ENCODE data around the gene FAM181A. TPM values are rescaled to one million over a fixed set of nuclear protein-coding genes. Genes with fewer than 3 reads are reported as not detected.

FAM181A gene
- total and polyA plus RNA-seq, 2 of the 4 experiments (the other 2 are of a cell fraction), result not detected

- ChIA-PET CTCF (no interaction called here), POLR2A (ENCODE audit: unreplicated experiment) (no interaction called here)
- H2BK15ac ChIP-seq (ENCODE audit: low read depth, low read length), result no peak overlapping the region
- intact Hi-C loops (cut with micrococcal nuclease) (no loop called here), in situ Hi-C loops (cut with MboI; ENCODE audit: low sequenced_read_pairs) (no loop called here), dilution Hi-C loops (cut with HindIII; ENCODE audit: low sequenced_read_pairs, unreplicated experiment) (no loop called here)
- no peak overlapping the region for H2AFZ ChIP-seq (replicated peaks; ENCODE audit: low read length, poor library complexity)
- no peak overlapping the region for H2BK120ac ChIP-seq (ENCODE audit: low read depth, low read length)
- H2AK9ac ChIP-seq (replicated peaks; ENCODE audit: low read depth, low read length, poor library complexity), result no peak overlapping the region
- WGBS, 2 experiments (ENCODE audit: extremely low coverage in 2 of 2, insufficient read length in 1 of 2), result no CpG with 5 or more reads among the region's 6 CpGs
- H3K27ac ChIP-seq (ENCODE audit: insufficient read depth, low read length), result no peak overlapping the region
- no TSS peak for BruUV-seq (replicated peaks)
- H3K23ac ChIP-seq (ENCODE audit: low read depth, low read length), result no peak overlapping the region
- peaks cover 7% of the 10 kb centered on the region for H3K4me1 ChIP-seq (ENCODE audit: control insufficient read depth, insufficient read depth, low read length)
- no peak overlapping the region for H2AK5ac ChIP-seq (ENCODE audit: low read depth, low read length)
- no peak overlapping the region for H3K14ac ChIP-seq (replicated peaks; ENCODE audit: low read depth, low read length)
- no peaks in the 10 kb centered on the region for H3K36me3 ChIP-seq (ENCODE audit: control insufficient read depth, insufficient read depth, low read length)
- H4K91ac ChIP-seq (ENCODE audit: insufficient read depth, low read depth, low read length), result no peak overlapping the region
- H3K9me1 ChIP-seq (ENCODE audit: insufficient read depth, low read length), result peaks cover 7% of the 10 kb centered on the region; the same call in 1 of the 2 replicates
- H3K4ac ChIP-seq (ENCODE audit: low read depth, low read length), result no peak overlapping the region
- no peak overlapping the region for H4K8ac ChIP-seq (ENCODE audit: low read depth in 2 of 2, low read length in 2 of 2)
- H3K56ac ChIP-seq (ENCODE audit: extremely low read depth, insufficient read depth, low read length), result no peak overlapping the region
- TF ChIP-seq SMC3 (IDR thresholded peaks at IDR 0.05; ENCODE audit: low read depth, low read length), result no peak
- TF ChIP-seq MAZ (IDR thresholded peaks at IDR 0.05; ENCODE audit: borderline replicate concordance, low read depth, low read length), result no peak
- TF ChIP-seq ELK1 (IDR thresholded peaks at IDR 0.05; ENCODE audit: borderline replicate concordance, low read depth, low read length), result no peak
- no peak for TF ChIP-seq USF2 (IDR thresholded peaks at IDR 0.05; ENCODE audit: low read depth, low read length)
- no peak for TF ChIP-seq RFX5 (IDR thresholded peaks at IDR 0.05; ENCODE audit: low read depth, low read length)
- no peak for TF ChIP-seq CTCF (conservative IDR thresholded peaks at IDR 0.05; ENCODE audit: low read depth, low read length)
- no peak for TF ChIP-seq CEBPB (IDR thresholded peaks at IDR 0.05; ENCODE audit: low read depth, low read length)
- TF ChIP-seq CHD1 (IDR thresholded peaks at IDR 0.05; ENCODE audit: low read depth, low read length), result no peak
- H4K5ac ChIP-seq (ENCODE audit: low read depth, low read length), result no peak overlapping the region
- no peak for DNase-seq
- no peak overlapping the region for H2BK20ac ChIP-seq (ENCODE audit: low read depth, low read length)
- H3K4me2 ChIP-seq (ENCODE audit: low read depth, low read length), result no peak overlapping the region
- H2BK5ac ChIP-seq (ENCODE audit: low read depth, low read length, poor library complexity, severe bottlenecking), result no peak overlapping the region
- H3K9ac ChIP-seq (ENCODE audit: low read depth, low read length), result no peak overlapping the region
- no peaks in the 10 kb centered on the region for H3K79me1 ChIP-seq (ENCODE audit: low read depth in 1 of 2, low read length in 2 of 2)
- H4K20me1 ChIP-seq (ENCODE audit: insufficient read depth, low read length), result no peaks in the 10 kb centered on the region
- H3K4me3 ChIP-seq (ENCODE audit: insufficient read depth, low read depth, low read length), result no peak overlapping the region
- peaks cover 2% of the 10 kb centered on the region; the same call in 1 of the 2 replicates for H3K27me3 ChIP-seq (ENCODE audit: control insufficient read depth, insufficient read depth, low read length)
- peaks cover 2% of the 10 kb centered on the region; the same call in 1 of the 2 replicates for H3K9me3 ChIP-seq (ENCODE audit: control insufficient read depth, insufficient read depth, low read length)
- H3K18ac ChIP-seq (ENCODE audit: low read depth, low read length), result no peak overlapping the region
- no peak for ATAC-seq (ENCODE audit: low read depth)
These were observed 46.5 kb downstream of the FAM181A start for GRCh38 chr14:93973607-93974006.
